22Rv1 (cell line): ENCODE data around the gene ZC3H13.
"Not testable (repeated sequence)": the region's sequence is repeated elsewhere in the genome, so short reads cannot be mapped to it uniquely, and the experiment has no call there.

Experiments used
- H3K27ac ChIP-seq: fragments of 450-650 bp; 2 replicates; pipeline ENCODE4 v1.5.1; 2017
- ZFX ChIP-seq: fragments of 450-650 bp; IDR thresholded peaks from 2 replicates; pipeline ENCODE4 v1.6.1; 2017; ENCODE audit warnings: antibody characterized with exemption, borderline replicate concordance
- TF ChIP-seq, protein P1 (sequence below): fragments of 450-650 bp; IDR thresholded peaks from 2 replicates; pipeline ENCODE4 v1.5.1; 2017; ENCODE audit warnings: mild to moderate bottlenecking

ZC3H13 gene

GRCh38 chr13:45989607-45990006, 62.9 kb downstream of the ZC3H13 start:
- TF ChIP-seq ZFX = no peak
- TF ChIP-seq, protein P1, sequence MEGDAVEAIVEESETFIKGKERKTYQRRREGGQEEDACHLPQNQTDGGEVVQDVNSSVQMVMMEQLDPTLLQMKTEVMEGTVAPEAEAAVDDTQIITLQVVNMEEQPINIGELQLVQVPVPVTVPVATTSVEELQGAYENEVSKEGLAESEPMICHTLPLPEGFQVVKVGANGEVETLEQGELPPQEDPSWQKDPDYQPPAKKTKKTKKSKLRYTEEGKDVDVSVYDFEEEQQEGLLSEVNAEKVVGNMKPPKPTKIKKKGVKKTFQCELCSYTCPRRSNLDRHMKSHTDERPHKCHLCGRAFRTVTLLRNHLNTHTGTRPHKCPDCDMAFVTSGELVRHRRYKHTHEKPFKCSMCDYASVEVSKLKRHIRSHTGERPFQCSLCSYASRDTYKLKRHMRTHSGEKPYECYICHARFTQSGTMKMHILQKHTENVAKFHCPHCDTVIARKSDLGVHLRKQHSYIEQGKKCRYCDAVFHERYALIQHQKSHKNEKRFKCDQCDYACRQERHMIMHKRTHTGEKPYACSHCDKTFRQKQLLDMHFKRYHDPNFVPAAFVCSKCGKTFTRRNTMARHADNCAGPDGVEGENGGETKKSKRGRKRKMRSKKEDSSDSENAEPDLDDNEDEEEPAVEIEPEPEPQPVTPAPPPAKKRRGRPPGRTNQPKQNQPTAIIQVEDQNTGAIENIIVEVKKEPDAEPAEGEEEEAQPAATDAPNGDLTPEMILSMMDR = no peak
- no peak overlapping the region for H3K27ac ChIP-seq

- H3K27ac ChIP-seq = not testable (repeated sequence)
Measured at GRCh38 chr13:45981127-45981526, 71.4 kb downstream of the ZC3H13 start.

- TF ChIP-seq ZFX = no peak
- H3K27ac ChIP-seq = no peak overlapping the region
Measured at GRCh38 chr13:45975337-45975736, 77.2 kb downstream of the ZC3H13 start.

DNA sequence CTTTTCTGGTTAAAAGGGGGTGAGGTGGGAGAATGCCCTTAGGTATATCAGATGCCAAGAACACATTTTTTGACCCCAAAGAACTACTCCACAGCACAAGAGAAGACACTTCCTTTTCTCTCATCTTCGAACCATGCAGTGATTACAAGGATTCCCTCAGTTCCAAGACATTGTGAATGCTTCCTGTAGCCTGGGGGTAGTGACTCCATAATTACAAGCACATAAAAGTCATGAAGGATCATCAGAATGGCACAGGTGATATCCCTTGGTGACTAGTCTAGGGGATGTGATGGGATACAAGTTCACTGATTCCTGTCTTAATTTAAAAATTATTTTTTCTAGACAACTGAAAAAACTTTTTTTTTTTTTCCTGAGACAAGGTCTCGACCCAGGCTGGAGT, 78.0 kb downstream of the ZC3H13 start:
- no peak for TF ChIP-seq ZFX
- TF ChIP-seq, protein P1 = no peak
- H3K27ac ChIP-seq = no peak overlapping the region

- H3K27ac ChIP-seq = no peak overlapping the region
- TF ChIP-seq, protein P1 = no peak
- TF ChIP-seq ZFX = no peak
Measured at GRCh38 chr13:45967589-45967988, 85.0 kb downstream of the ZC3H13 start.

- TF ChIP-seq, protein P1 = no peak
- TF ChIP-seq ZFX = no peak
Measured at GRCh38 chr13:45966715-45967114, 85.8 kb downstream of the ZC3H13 start.

DNA sequence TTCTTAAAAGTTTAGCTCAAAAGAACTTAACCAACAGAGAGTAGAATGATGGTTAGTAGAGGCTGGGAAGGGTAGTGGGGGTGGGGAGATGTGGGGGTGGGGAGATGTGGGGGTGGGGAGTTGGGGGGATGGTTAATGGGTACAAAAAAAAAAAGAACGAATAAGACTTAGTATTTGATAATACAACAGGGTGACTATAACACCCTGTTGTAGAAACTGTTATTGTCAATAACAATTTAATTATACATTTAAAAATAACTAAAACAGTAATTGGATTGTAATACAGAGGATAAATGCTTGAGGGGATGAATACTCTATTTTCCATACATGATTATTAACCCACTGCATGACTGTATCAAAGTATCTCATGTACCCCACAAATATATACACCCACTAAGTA, 91.1 kb downstream of the ZC3H13 start:
- TF ChIP-seq, protein P1 = no peak
- TF ChIP-seq ZFX = no peak
- no peak overlapping the region for H3K27ac ChIP-seq

More at GRCh38 chr13:45966715-45967114, 85.8 kb downstream of the ZC3H13 start:
- H3K27ac ChIP-seq = no peak overlapping the region

- TF ChIP-seq, protein P1 = no peak
- no peak for TF ChIP-seq ZFX
- no peak overlapping the region for H3K27ac ChIP-seq
Measured at GRCh38 chr13:45954836-45955800, 97.4 kb downstream of the ZC3H13 start.
